PC-3 (cell line): ENCODE data around the gene ZSCAN5C. TPM values are rescaled to one million over a fixed set of nuclear protein-coding genes. Genes with fewer than 3 reads are reported as not detected.

Experiments used
- ATAC-seq: fragments of 200-7000 bp; cut with Tn5 transposase; 2 replicates; pipeline ENCODE4 v1.9.1; 2020; ENCODE audit warnings: mild to moderate bottlenecking, moderate library complexity
- BruUV-seq: library from RNA; stranded (reverse); fragments of 400-500 nt; replicated peaks from 2 replicates; lab custom pipeline; 2021; lab: Mats Ljungman, UMichigan
- CTCF ChIA-PET: fragments of 300-600 bp; sonication (Branson Sonifier 250); formaldehyde crosslinking; loops from one replicate; lab custom pipeline; 2022; ENCODE audit warnings: antibody characterized with exemption; lab: Charles Lee
- POLR2A ChIA-PET: fragments of 300-600 bp; sonication (Branson Sonifier 250); formaldehyde crosslinking; loops from one replicate; lab custom pipeline; 2022; ENCODE audit warnings: antibody characterized with exemption; ENCODE audit not compliant: unreplicated experiment; lab: Charles Lee
- DNase-seq: peaks from one replicate; pipeline ENCODE4 v3.0.0-alpha.2; 2015
- H2AFZ ChIP-seq: fragments of 300-600 bp; sonication (generic); 2 replicates; pipeline ENCODE4 v1.6.0; 2016; ENCODE audit warnings: antibody characterized with exemption, low read length
- H3F3A ChIP-seq: fragments of 300-600 bp; sonication (generic); one replicate; pipeline ENCODE4 v1.6.0; 2017; ENCODE audit warnings: antibody characterized with exemption, low read length, control low read depth, mild to moderate bottlenecking; ENCODE audit not compliant: unreplicated experiment
- H3K27ac ChIP-seq: fragments of 300-600 bp; sonication (generic); 2 replicates; pipeline ENCODE4 v1.5.1; 2016; ENCODE audit warnings: mild to moderate bottlenecking, low read length
- H3K27me3 ChIP-seq: fragments of 300-600 bp; sonication (generic); 2 replicates; pipeline ENCODE4 v1.6.1; 2016; ENCODE audit warnings: low read length, mixed read lengths
- H3K36me3 ChIP-seq: fragments of 300-600 bp; sonication (generic); 2 replicates; pipeline ENCODE4 v1.6.1; 2016; ENCODE audit warnings: low read depth, mixed run types, low read length, mixed read lengths
- H3K4me1 ChIP-seq: fragments of 300-600 bp; sonication (generic); 2 replicates; pipeline ENCODE4 v1.5.1; 2016; ENCODE audit warnings: low read length; ENCODE audit not compliant: insufficient read depth
- H3K4me2 ChIP-seq: fragments of 300-600 bp; sonication (generic); 2 replicates; pipeline ENCODE4 v1.6.0; 2016; ENCODE audit warnings: low read length
- H3K4me3 ChIP-seq: fragments of 300-600 bp; sonication (generic); 2 replicates; pipeline ENCODE4 v1.5.1; 2016; ENCODE audit warnings: mild to moderate bottlenecking, low read length, mixed read lengths
- H3K79me2 ChIP-seq: fragments of 300-600 bp; sonication (generic); 2 replicates; pipeline ENCODE4 v1.6.1; 2017; ENCODE audit warnings: low read length, mixed read lengths
- H3K9ac ChIP-seq: fragments of 300-600 bp; sonication (generic); 2 replicates; pipeline ENCODE4 v1.6.0; 2016; ENCODE audit warnings: mild to moderate bottlenecking, low read length
- H3K9me2 ChIP-seq: fragments of 300-600 bp; sonication (generic); replicated peaks from 2 replicates; pipeline ENCODE4 v1.6.1; 2016; ENCODE audit warnings: mixed run types, low read length, mixed read lengths
- H3K9me3 ChIP-seq: fragments of 300-600 bp; sonication (generic); 2 replicates; pipeline ENCODE4 v1.6.1; 2016; ENCODE audit warnings: low read length, mixed read lengths
- H4K20me1 ChIP-seq: fragments of 300-600 bp; sonication (generic); 2 replicates; pipeline ENCODE4 v1.6.1; 2016; ENCODE audit warnings: low read length, mixed read lengths
- EZH2 ChIP-seq: fragments of 300-600 bp; sonication (generic); IDR thresholded peaks from one replicate; pipeline ENCODE4 v1.6.1; 2017; ENCODE audit warnings: antibody characterized with exemption, mild to moderate bottlenecking, low read length; ENCODE audit not compliant: unreplicated experiment
- EZH2phosphoT487 ChIP-seq: fragments of 300-600 bp; sonication (generic); IDR thresholded peaks from 2 replicates; pipeline ENCODE4 v1.6.1; 2018; ENCODE audit warnings: mild to moderate bottlenecking, antibody characterized with exemption, low read length, borderline replicate concordance
- intact Hi-C: fragments of 100-400 bp; cut with micrococcal nuclease; formaldehyde crosslinking; loops from 2 replicates; pipeline ENCODE4 v1.9.0; 2023
- total RNA-seq: library from RNA; depleted of rRNA; stranded (reverse); fragments of >200 nt; gene quantifications from 2 replicates; pipeline ENCODE4 v1.2.3, GENCODE V29; 2014
- TF ChIP-seq, protein P1 (sequence below): fragments of 300-600 bp; sonication (generic); conservative IDR thresholded peaks from 2 replicates; pipeline ENCODE4 v1.5.1; 2017; ENCODE audit warnings: antibody characterized with exemption, low read depth, mild to moderate bottlenecking, low read length

ZSCAN5C gene
- total RNA-seq, 1 experiment from 2014 or later, result not detected

- ATAC-seq (no peak), DNase-seq (no peak)
- Histone ChIP-seq H3F3A (no peaks in the 10 kb centered on the region), H3K27ac (no peak overlapping the region), H2AFZ (no peak overlapping the region), H3K79me2 (no peaks in the 10 kb centered on the region), H3K9me3 (no peaks in the 10 kb centered on the region), H3K4me3 (no peak overlapping the region), H3K4me2 (no peak overlapping the region), H4K20me1 (no peaks in the 10 kb centered on the region), H3K36me3 (no peaks in the 10 kb centered on the region), H3K27me3 (peaks cover 40% of the 10 kb centered on the region), H3K9ac (no peak overlapping the region), H3K4me1 (no peaks in the 10 kb centered on the region), H3K9me2 (no peaks in the 10 kb centered on the region)
- no TSS peak for BruUV-seq
- no peak for TF ChIP-seq EZH2phosphoT487
- TF ChIP-seq EZH2, result no peak
- TF ChIP-seq, protein P1, sequence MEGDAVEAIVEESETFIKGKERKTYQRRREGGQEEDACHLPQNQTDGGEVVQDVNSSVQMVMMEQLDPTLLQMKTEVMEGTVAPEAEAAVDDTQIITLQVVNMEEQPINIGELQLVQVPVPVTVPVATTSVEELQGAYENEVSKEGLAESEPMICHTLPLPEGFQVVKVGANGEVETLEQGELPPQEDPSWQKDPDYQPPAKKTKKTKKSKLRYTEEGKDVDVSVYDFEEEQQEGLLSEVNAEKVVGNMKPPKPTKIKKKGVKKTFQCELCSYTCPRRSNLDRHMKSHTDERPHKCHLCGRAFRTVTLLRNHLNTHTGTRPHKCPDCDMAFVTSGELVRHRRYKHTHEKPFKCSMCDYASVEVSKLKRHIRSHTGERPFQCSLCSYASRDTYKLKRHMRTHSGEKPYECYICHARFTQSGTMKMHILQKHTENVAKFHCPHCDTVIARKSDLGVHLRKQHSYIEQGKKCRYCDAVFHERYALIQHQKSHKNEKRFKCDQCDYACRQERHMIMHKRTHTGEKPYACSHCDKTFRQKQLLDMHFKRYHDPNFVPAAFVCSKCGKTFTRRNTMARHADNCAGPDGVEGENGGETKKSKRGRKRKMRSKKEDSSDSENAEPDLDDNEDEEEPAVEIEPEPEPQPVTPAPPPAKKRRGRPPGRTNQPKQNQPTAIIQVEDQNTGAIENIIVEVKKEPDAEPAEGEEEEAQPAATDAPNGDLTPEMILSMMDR, result no peak
- ChIA-PET POLR2A (no interaction called here), CTCF (no interaction called here)
- intact Hi-C loops, result no loop called here
Observed at GRCh38 chr19:56211718-56212117, 9.6 kb downstream of the ZSCAN5C start.

- ChIA-PET POLR2A (no interaction called here), CTCF (no interaction called here)
- Histone ChIP-seq H3K9ac (no peak overlapping the region), H3K27me3 (peaks cover 10% of the 10 kb centered on the region), H3K27ac (no peak overlapping the region), H3K79me2 (no peaks in the 10 kb centered on the region), H3F3A (no peaks in the 10 kb centered on the region), H3K9me2 (no peaks in the 10 kb centered on the region), H3K4me3 (no peak overlapping the region), H2AFZ (no peak overlapping the region), H3K36me3 (no peaks in the 10 kb centered on the region; the same call in 1 of the 2 replicates), H3K9me3 (no peaks in the 10 kb centered on the region), H4K20me1 (no peaks in the 10 kb centered on the region), H3K4me1 (no peaks in the 10 kb centered on the region), H3K4me2 (no peak overlapping the region)
- BruUV-seq, result no TSS peak
- intact Hi-C loops, result no loop called here
- TF ChIP-seq EZH2, result no peak
- TF ChIP-seq, protein P1, result no peak
- no peak for TF ChIP-seq EZH2phosphoT487
- DNase-seq (no peak), ATAC-seq (no peak)
Observed at GRCh38 chr19:56217039-56217949, 15.2 kb downstream of the ZSCAN5C start.

DNA sequence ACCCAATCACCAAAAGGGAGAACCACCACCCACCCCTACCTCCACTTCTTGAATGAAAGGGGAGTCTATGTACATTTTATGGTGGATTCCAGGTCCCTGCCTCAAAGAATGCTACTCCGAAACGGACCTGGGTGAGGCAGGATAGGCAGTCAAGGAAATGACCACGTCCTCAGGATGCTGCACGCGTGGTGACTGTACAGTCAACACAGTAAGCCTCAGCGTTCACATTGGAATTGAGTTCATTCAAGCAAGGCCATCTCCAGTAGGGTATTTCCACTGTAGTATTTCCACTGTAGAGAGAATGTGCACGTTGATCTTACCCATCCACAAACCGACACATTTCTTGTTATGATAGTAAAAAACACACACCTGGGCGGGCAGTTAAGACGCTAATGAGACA, 16.9 kb downstream of the ZSCAN5C start:
- no TSS peak for BruUV-seq
- ATAC-seq, result no peak
- no peaks in the 10 kb centered on the region for H3K79me2 ChIP-seq

More for the DNA sequence above, 16.9 kb downstream of the ZSCAN5C start:
- Histone ChIP-seq H3F3A (no peaks in the 10 kb centered on the region), H3K36me3 (no peaks in the 10 kb centered on the region; the same call in 1 of the 2 replicates), H4K20me1 (no peaks in the 10 kb centered on the region), H3K9me3 (no peaks in the 10 kb centered on the region), H3K9me2 (no peaks in the 10 kb centered on the region), H3K4me1 (no peaks in the 10 kb centered on the region), H3K4me2 (no peak overlapping the region), H3K4me3 (no peak overlapping the region), H3K9ac (no peak overlapping the region), H3K27ac (no peak overlapping the region), H3K27me3 (0 out of 2 replicates have a peak, but pooled peaks cover 4% of the 10 kb centered on the region), H2AFZ (no peak overlapping the region)
- ChIA-PET CTCF (no interaction called here), POLR2A (no interaction called here)
- no peak for DNase-seq
- TF ChIP-seq, protein P1, result no peak
- TF ChIP-seq EZH2phosphoT487 (no peak), EZH2 (no peak)
- intact Hi-C loops, result no loop called here
